MG63 (cell line): ENCODE data around the gene TIMM44. TPM values are rescaled to one million over a fixed set of nuclear protein-coding genes. Genes with fewer than 3 reads are reported as not detected.
"Not testable (repeated sequence)": the region's sequence is repeated elsewhere in the genome, so short reads cannot be mapped to it uniquely, and the experiment has no call there.

Experiments used
- DNase-seq: peaks from one replicate; pipeline ENCODE4 v3.0.0-alpha.2; 2020
- H3K27me3 ChIP-seq: fragments of 250-450 bp; sonication (Bioruptor Pico); 2 replicates; pipeline ENCODE4 v1.5.1; 2020; ENCODE audit warnings: mild to moderate bottlenecking, moderate library complexity
- H3K36me3 ChIP-seq: fragments of 250-450 bp; sonication (Bioruptor Pico); 2 replicates; pipeline ENCODE4 v1.5.1; 2020; ENCODE audit warnings: mild to moderate bottlenecking, moderate library complexity
- H3K4me3 ChIP-seq: fragments of 250-450 bp; sonication (Bioruptor Pico); 2 replicates; pipeline ENCODE4 v1.5.1; 2020; ENCODE audit warnings: mild to moderate bottlenecking, moderate library complexity
- H3K9me3 ChIP-seq: fragments of 250-450 bp; sonication (Bioruptor Pico); 2 replicates; pipeline ENCODE4 v1.5.1; 2020; ENCODE audit warnings: mild to moderate bottlenecking, moderate library complexity
- total RNA-seq: library from RNA; depleted of rRNA; stranded (reverse); fragments of >200 nt; shearing (Covaris generic); gene quantifications from 2 replicates; pipeline ENCODE4 v1.2.3, GENCODE V29; 2014; ENCODE audit warnings: low replicate concordance

Gene TIMM44
- total RNA-seq, 1 experiment from 2014 or later = 210 TPM

DNA sequence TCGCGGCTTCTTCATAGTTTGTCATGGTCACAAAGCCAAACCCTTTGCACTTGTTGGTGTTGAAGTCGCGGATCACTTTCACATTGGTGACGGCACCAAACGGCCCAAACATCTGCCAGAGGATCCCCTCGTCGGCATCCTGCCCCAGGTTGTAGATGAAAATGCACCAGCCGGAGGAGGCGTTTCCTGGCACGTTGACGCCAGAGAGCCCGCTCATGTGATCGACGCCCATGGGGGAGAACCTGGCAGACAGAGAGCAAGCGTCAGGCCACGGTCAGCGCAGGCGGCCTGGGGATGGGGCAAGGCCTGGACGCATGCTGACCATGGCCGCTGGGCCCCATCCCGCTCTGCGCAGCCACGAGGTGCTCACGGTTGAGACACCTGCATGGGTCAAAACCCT is 20.1 kb upstream of the TIMM44 start:
- no peak for DNase-seq
- H3K36me3 ChIP-seq = peaks cover 92% of the 10 kb centered on the region
- no peaks in the 10 kb centered on the region for H3K27me3 ChIP-seq

DNA sequence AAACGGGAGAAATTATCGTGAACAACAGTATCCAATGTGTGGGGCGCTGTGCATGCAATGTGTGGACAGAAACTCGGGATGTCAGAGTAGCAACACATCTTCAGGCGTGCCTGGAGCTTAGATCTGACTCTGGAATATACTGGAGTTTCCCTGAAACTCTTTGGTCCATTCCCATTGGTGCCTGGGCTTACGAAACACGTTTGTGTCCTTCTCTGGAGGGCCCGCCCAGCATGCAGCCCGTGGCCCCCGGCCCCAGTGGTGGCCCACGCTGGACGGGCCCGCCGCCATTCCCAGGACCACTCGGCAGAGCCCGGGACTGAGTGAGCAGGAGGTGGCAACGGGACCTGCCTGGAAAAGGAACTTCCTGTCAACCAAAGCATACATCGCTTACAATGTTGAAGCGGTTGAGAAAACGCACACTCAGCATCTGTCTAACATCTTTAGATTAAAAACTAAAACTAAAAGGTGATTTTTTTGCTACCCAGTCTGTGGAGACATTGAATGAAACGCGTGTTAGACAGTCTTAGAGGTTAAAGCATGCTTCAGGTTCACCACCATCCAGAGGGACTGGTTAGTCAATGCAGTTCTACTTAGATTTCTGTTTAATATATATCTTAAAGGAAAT is 19.3 kb upstream of the TIMM44 start:
- DNase-seq = no peak
- Histone ChIP-seq H3K27me3 (no peaks in the 10 kb centered on the region), H3K36me3 (peaks cover 91% of the 10 kb centered on the region), H3K4me3 (no peak overlapping the region), H3K9me3 (no peaks in the 10 kb centered on the region)

More for the DNA sequence above, 20.1 kb upstream of the TIMM44 start:
- Histone ChIP-seq H3K9me3 (no peaks in the 10 kb centered on the region), H3K4me3 (no peak overlapping the region)

DNA sequence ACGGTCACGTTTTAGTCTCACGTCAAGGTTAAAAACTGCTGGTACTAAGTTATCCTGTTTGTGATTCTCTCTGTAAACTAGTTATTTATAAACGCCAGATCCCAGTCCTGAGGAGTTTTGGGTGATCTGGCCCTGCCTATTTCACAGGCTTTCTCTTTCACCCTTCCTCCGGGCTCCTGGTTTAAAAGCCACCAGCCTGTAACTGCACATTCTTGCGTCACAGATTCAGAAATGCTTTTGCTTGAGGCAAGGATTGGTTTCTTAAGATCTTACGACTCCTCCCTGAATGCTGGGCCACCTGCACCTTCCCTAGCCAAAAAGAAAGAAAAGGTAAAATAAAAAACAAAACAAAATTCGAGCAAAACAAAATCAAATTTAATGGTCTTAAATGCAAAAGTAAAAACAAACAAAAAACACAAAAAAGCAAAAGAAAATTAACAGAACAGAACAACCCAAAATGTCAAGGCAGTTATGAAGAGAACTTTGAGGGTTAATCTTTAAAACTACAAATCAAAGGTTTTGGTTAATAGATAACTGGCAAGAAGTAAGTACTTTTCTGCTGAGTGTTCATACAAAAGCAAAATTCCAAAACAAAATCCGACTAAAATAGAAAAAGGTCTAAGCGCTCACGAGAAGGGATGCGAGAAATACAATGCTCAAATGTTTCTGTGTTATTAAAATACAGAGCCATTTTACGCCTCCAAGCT is 18.6 kb upstream of the TIMM44 start:
- Histone ChIP-seq H3K4me3 (no peak overlapping the region), H3K36me3 (peaks cover 87% of the 10 kb centered on the region), H3K9me3 (no peaks in the 10 kb centered on the region), H3K27me3 (no peaks in the 10 kb centered on the region)
- no peak for DNase-seq

DNA sequence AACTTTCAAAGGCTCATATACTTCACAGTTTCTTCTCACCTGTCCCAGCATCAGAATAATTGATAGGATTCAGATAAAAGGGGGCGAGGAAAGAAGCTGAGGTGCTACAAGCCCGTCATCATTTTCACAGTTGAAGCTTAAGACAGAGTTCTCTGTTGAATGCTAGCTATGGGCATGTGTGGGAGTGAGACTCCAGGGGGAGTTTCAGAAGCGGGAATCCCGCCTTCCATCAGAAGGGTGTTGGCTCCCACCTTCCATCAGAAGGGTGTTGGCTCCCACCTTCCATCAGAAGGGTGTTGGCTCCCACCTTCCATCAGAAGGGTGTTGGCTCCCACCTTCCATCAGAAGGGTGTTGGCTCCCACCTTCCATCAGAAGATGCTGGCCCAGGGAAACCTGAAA is 17.6 kb upstream of the TIMM44 start:
- peaks cover 78% of the 10 kb centered on the region for H3K36me3 ChIP-seq
- not testable (repeated sequence) for H3K4me3 ChIP-seq, H3K27me3 ChIP-seq, H3K9me3 ChIP-seq, DNase-seq

DNA sequence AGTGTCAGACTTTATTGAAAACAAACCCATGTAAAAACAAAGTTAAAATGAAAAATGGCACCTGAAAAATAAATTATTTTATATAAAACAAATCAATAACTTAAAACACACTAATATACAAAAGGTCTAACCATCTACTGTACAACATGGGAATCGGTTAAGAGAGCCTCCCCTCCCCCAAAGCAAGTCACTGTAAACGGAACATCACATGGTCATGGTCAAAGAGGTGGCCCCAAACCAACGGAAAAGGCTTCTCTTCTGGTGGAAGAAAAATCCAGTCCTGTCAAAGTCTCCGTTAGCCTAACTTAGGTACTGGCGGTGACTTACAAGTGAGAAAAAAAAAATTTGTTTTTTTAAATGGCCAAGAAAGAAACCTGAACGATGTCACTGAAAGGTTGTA is 15.7 kb upstream of the TIMM44 start:
- H3K36me3 ChIP-seq = peaks cover 60% of the 10 kb centered on the region
- no peak overlapping the region for H3K4me3 ChIP-seq
- no peak for DNase-seq
- no peaks in the 10 kb centered on the region for H3K9me3 ChIP-seq
- no peaks in the 10 kb centered on the region for H3K27me3 ChIP-seq

DNA sequence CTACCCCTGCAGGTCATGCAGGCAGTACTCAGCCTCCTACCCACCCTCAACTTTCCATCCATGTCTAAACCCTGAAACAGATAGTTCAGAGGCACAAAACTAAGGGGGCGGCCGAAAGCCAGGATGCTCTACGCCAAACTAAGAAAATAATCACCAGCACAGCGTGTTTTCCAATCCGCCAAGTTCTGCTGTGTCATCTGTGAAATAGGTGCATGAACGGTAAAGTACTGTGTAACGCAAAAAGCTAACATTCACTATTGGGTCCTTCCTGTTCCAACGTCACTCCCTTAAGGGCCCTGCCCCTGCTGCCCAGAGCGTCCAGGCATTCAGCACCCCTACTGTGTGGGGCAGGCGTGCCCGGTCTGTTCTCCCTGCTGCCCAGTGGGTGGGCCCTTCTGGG is 12.2 kb upstream of the TIMM44 start:
- H3K9me3 ChIP-seq = no peaks in the 10 kb centered on the region
- DNase-seq = no peak
- H3K27me3 ChIP-seq = no peaks in the 10 kb centered on the region
- H3K36me3 ChIP-seq = peaks cover 27% of the 10 kb centered on the region
- H3K4me3 ChIP-seq = no peak overlapping the region

DNA sequence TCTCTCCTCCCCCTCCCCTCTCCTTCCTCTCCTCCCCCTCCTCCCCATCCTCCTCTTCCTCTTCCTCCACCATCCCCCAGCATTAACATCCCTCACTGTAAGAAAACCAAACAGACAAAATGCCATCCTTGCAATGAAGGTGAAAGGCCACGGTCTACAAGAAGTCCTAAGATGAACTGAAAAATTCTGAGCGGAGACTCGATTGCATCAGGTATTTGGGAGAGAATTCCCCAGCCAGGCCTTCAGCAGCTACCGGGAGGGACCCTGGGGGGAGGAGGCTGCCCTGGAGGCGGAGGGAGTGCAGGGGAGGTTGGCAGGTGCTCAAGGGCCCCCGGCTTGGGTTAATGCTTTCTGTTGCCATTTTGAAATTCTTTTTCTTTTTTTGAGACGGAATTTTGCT is 10.1 kb upstream of the TIMM44 start:
- H3K9me3 ChIP-seq = no peaks in the 10 kb centered on the region

DNA sequence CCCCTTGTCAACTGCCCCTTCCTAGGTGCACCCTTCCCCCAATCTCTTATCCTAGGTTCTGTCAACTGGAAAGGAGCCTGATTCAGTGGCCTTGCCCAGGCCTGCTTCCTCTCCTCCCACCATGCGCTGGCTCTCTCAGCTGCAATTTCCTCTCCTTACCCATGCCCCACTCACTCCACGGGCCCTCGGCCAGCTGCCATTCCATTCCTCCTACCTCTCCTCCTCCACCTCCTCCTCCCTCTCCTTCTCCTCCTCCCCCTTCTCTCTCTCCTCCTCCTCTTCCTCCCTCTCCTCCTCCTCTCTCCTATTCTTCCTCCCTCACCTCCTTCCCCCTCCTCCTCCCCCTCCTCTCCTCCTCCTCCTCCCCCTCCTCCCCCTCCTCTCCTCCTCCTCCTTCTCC is 9.6 kb upstream of the TIMM44 start:
- peak; percentile 84 for DNase-seq
- H3K27me3 ChIP-seq = no peaks in the 10 kb centered on the region

More for the DNA sequence above, 10.1 kb upstream of the TIMM44 start:
- Histone ChIP-seq H3K36me3 (peaks cover 9% of the 10 kb centered on the region), H3K27me3 (no peaks in the 10 kb centered on the region), H3K4me3 (no peak overlapping the region)
- no peak for DNase-seq

DNA sequence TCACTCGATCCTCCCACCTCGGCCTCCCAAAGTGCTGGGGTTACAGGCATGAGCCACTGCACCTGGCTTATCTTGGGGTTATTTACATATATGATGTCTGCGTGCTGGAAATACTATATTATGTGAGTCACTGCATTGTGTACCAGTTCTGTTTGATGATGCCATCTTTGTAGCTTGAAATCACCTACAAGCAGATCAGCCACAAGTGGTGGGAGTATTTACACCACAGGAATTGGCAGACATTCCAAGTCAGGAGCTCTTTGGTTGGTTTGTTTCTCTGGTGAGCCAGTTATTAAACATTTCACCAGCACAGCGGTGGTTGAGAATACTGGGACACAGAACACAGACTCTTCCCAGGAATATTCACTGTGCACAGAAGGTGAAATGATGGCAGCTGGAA is 4.5 kb upstream of the TIMM44 start:
- DNase-seq = no peak
- Histone ChIP-seq H3K4me3 (no peak overlapping the region), H3K9me3 (peaks cover 5% of the 10 kb centered on the region), H3K27me3 (no peaks in the 10 kb centered on the region), H3K36me3 (peaks cover 7% of the 10 kb centered on the region)

More for the DNA sequence above, 9.6 kb upstream of the TIMM44 start:
- peaks cover under 1% of the 10 kb centered on the region for H3K9me3 ChIP-seq
- H3K36me3 ChIP-seq = peaks cover 6% of the 10 kb centered on the region
- no peak overlapping the region for H3K4me3 ChIP-seq

DNA sequence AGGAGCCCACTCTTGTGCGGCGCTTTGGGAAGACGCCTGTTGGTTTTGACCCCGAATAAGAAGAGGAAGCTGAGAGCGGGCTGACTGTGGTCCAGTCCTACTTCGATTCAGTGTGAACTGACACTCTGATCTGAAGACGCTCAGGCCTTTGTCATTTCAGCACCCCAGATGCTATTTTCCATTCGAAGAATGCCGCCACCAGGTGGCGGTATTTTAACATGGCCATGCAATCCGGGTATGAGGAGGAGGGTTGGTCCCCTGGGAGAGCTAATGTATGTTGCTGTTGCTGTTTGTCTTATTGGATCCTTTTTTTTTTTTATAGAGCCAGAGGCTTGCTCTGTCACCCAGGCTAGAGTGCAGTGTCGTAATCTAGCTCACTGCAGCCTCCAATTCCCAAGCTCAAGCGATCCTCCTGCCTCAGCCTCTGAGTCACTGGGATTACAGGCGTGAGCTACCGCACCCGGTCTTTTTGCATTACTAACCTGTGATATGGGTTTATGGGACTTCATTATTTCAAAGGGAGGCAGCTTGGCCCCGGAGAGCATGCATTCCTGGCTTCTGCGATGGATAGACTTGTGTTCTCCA is 803 bp upstream of the TIMM44 start:
- Histone ChIP-seq H3K9me3 (peaks cover 5% of the 10 kb centered on the region), H3K4me3 (peak overlapping the region; percentile 98), H3K27me3 (no peaks in the 10 kb centered on the region), H3K36me3 (peaks cover 38% of the 10 kb centered on the region)
- DNase-seq = peak; percentile 91

DNA sequence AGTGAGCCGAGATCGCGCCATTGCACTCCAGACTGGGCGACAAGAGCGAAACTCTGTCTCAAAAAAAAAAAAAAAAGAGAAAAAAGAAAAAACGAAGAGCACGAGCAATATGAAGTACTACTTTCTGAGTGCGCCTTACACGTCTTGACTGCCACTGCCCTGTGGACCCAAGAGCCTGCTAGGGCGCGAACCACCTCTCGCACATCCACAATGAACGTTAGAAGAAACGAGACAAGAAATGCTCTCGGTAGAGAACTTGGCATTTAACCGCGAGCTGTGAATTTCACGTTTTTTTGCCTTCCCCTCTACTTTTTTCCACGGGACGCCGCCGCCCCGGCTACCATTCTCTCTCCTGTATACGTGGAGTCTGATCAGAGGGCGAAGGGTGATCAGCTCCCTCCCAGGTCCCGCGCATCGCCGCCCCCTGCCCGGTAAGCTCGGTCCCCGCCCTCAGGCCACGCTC is 454 bp downstream of the TIMM44 start:
- H3K9me3 ChIP-seq = peaks cover 4% of the 10 kb centered on the region
- H3K27me3 ChIP-seq = no peaks in the 10 kb centered on the region
- H3K36me3 ChIP-seq = peaks cover 49% of the 10 kb centered on the region
- peak overlapping the region; percentile 98 for H3K4me3 ChIP-seq
- DNase-seq = no peak

DNA sequence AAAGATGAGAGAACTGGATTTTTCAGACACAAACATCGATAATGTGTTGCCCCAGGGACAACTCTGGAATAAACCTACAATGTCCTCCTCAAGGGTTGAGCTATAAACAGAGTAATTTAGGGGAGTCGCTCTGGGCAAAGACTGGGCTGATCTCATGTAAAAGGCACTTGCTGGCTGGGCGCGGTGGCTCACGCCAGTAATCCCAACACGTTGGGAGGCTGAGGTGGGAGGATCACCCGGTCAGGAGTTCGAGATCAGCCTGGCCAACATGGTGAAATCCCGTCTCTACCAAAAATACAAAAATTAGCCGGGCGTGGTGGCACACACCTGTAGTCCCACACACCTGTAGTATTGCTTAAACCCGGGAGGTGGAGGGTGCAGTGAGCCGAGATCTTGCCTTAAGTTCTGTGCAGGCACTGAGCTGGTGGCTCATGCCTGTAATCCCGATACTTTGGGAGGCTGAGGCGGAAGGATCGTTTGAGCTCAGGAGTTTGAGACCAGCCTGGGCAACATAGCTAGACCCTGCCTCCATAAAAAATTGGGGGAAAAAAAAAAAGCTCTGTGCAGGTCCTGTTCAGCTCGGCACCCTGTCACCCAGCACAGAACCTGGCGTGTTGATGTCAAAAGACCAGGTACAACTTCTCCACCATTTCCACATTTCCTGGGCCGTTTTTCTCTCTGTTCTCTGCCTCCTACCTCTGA is 1.4 kb downstream of the TIMM44 start:
- peak overlapping the region; percentile 98 for H3K4me3 ChIP-seq
- DNase-seq = no peak
- no peaks in the 10 kb centered on the region for H3K9me3 ChIP-seq
- no peaks in the 10 kb centered on the region for H3K27me3 ChIP-seq
- H3K36me3 ChIP-seq = peaks cover 56% of the 10 kb centered on the region

DNA sequence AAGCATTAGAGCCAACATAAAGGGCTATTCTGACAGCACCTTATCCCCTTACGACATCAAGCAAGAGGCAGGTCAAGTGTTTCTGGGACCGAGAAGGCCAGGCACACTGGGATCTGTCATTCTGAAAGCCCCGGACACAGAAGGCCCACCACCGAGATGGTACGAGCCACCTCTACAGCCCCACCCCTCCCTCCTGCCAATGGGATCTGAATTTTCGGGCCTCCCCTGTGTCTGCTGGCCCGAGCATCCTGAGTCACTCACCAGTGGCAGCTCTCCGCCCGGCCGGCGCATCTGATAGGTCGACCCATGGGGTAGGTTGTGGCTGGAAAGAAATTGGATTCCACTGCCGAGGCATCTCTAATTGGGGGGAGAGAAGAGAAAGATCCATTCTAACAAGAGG is 2.6 kb downstream of the TIMM44 start:
- Histone ChIP-seq H3K36me3 (peaks cover 68% of the 10 kb centered on the region), H3K4me3 (no peak overlapping the region), H3K27me3 (no peaks in the 10 kb centered on the region), H3K9me3 (no peaks in the 10 kb centered on the region)
- DNase-seq = no peak

DNA sequence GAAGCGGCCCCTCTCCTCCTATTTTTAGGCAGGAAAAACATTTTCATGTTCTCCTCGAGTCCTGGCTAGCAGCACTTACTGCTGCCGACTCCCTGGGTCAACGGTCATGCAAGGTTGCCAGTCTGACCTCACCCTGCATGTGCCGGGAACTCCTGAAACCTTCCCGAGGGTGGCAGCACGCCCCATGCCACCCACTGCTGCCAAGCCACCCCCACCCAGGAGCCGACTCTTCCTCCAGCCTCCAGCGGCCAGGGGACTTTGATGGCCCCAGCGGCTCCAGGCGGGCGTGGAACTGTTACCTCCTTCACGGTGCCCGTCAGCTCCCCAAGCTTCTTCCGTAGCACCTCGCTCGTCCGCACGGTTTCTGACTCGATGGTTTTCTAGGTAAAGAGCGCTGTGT is 8.7 kb downstream of the TIMM44 start:
- no peaks in the 10 kb centered on the region for H3K9me3 ChIP-seq
- no peak for DNase-seq
- H3K36me3 ChIP-seq = peaks cover 98% of the 10 kb centered on the region
- no peaks in the 10 kb centered on the region for H3K27me3 ChIP-seq
- no peak overlapping the region for H3K4me3 ChIP-seq

DNA sequence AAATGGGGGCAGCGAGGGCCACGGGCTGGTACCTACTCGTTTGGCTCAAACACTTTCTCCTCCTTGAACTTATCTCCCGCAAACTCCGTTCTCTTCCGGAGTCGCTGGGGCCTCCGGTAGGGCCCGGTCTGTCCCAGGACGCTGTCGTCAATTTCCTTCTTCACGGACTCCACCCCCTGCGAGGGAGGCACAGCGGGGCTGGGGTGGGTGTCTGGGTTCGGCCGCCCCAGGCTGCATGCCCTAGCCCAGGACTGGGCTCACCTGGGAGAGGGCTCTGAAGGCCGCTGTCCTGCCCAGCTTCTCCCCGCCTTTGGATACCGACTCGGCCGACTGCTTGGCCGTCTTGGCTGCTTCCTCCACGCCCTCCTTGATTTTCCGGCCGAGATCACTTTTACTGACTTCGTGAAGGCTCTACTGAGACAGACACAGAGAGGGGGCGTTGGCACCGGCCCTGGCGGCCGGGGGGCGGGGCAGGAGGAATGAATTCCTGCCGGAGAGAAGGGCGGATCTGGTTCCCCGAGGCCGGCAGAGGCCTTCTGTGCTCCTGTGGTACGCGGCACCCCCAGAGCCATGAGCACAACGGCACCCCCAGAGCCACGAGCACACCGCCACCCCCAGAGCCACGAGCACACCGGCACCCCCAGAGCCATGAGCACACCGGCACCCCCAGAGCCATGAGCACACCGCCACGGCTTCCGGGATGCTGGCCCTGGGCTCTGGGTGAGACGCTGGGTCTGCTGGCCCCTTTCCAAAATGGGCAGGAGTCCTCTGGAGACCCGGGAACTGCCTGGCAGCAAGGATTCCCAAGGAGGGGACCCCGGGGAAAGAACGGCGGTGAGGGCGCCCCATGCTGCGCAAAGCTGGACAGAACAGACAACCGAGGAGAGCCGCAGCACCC is 9.4 kb downstream of the TIMM44 start:
- Histone ChIP-seq H3K9me3 (no peaks in the 10 kb centered on the region), H3K36me3 (peaks cover 97% of the 10 kb centered on the region), H3K4me3 (no peak overlapping the region), H3K27me3 (no peaks in the 10 kb centered on the region)
- DNase-seq = no peak

DNA sequence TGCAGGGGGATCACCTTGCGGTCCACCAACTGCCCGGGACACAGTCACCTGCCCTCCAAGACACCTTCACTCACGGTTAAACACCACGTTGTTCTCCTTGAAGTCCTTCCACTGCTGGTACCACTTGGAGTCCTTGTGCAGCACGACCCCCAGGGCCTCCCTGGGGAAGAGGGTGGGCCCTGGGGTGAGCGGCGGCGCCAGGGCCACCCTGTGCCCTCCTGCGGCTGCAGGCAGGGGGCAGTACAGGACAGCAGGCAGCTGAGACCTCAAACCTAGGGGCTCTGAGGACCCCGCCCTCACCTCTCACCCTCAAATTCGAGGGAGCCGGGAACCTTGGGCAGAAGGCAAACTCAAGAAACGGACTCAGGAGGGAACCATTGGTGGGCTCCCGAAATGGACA is 10.1 kb downstream of the TIMM44 start:
- Histone ChIP-seq H3K36me3 (peaks cover 93% of the 10 kb centered on the region), H3K4me3 (no peak overlapping the region), H3K9me3 (no peaks in the 10 kb centered on the region), H3K27me3 (no peaks in the 10 kb centered on the region)
- DNase-seq = no peak
